WTC11 (cell line): ENCODE results near the gene RBM8A. TPM values are rescaled to one million over a fixed set of nuclear protein-coding genes. Genes with fewer than 3 reads are reported as not detected.

Source experiments
- ATAC-seq: fragments of 200-7000 bp; cut with Tn5 transposase; 2 replicates; pipeline ENCODE4 v1.10.0; 2021; ENCODE audit warnings: mild to moderate bottlenecking, moderate library complexity
- CTCF ChIA-PET: fragments of 300-600 bp; sonication (Branson Sonifier 250); formaldehyde crosslinking; loops from one replicate; lab custom pipeline; 2021; ENCODE audit warnings: antibody characterized with exemption; lab: Charles Lee
- POLR2A ChIA-PET: fragments of 350-600 bp; sonication (Branson Sonifier 250); formaldehyde crosslinking; loops from one replicate; lab custom pipeline; 2021; ENCODE audit warnings: antibody characterized with exemption; lab: Charles Lee
- DNase-seq: peaks from one replicate; pipeline ENCODE4 v3.0.0; 2021; ENCODE audit warnings: low spot score
- H3K27ac Mint-ChIP-seq: 2 replicates; pipeline ENCODE4 v1.8.0; 2021; ENCODE audit warnings: mixed read lengths
- H3K27me3 Mint-ChIP-seq: 2 replicates; pipeline ENCODE4 v1.8.0; 2021; ENCODE audit warnings: low read depth, mild to moderate bottlenecking, moderate library complexity, mixed read lengths
- H3K36me3 Mint-ChIP-seq: 2 replicates; pipeline ENCODE4 v1.8.0; 2021; ENCODE audit warnings: mixed read lengths
- H3K4me1 Mint-ChIP-seq: 2 replicates; pipeline ENCODE4 v1.8.0; 2022; ENCODE audit warnings: mixed read lengths
- H3K4me3 Mint-ChIP-seq: 2 replicates; pipeline ENCODE4 v1.8.0; 2021; ENCODE audit warnings: mild to moderate bottlenecking, moderate library complexity, mixed read lengths
- H3K9me3 Mint-ChIP-seq: 2 replicates; pipeline ENCODE4 v1.8.0; 2021; ENCODE audit warnings: mixed read lengths
- AFF4 ChIP-seq: sonication (generic); formaldehyde crosslinking; IDR thresholded peaks from 2 replicates; pipeline ENCODE4 v1.8.1; 2023; ENCODE audit warnings: mild to moderate bottlenecking, missing genetic modification reagents, borderline replicate concordance
- AR ChIP-seq: fragments of 250-450 bp; sonication (Bioruptor Pico); IDR thresholded peaks from 2 replicates; pipeline ENCODE4 v1.9.0; 2021; ENCODE audit warnings: mild to moderate bottlenecking
- ETV6 ChIP-seq: sonication (generic); formaldehyde crosslinking; IDR thresholded peaks from 2 replicates; pipeline ENCODE4 v1.8.1; 2022; ENCODE audit warnings: mild to moderate bottlenecking, missing genetic modification reagents
- GABPB1 ChIP-seq: sonication (generic); formaldehyde crosslinking; IDR thresholded peaks from 2 replicates; pipeline ENCODE4 v1.8.1; 2023; ENCODE audit warnings: mild to moderate bottlenecking, missing genetic modification reagents
- JUN ChIP-seq: sonication (generic); formaldehyde crosslinking; IDR thresholded peaks from 2 replicates; pipeline ENCODE4 v1.8.0; 2023; ENCODE audit warnings: mild to moderate bottlenecking, missing genetic modification reagents
- NFYB ChIP-seq: sonication (generic); formaldehyde crosslinking; conservative IDR thresholded peaks from 2 replicates; pipeline ENCODE4 v1.8.0; 2022; ENCODE audit warnings: low read depth, missing genetic modification reagents
- NR3C1 ChIP-seq: sonication (generic); formaldehyde crosslinking; conservative IDR thresholded peaks from 2 replicates; pipeline ENCODE4 v1.8.1; 2023; ENCODE audit warnings: low read depth, mild to moderate bottlenecking, missing genetic modification reagents
- PRDM15 ChIP-seq: sonication (generic); formaldehyde crosslinking; IDR thresholded peaks from 2 replicates; pipeline ENCODE4 v1.8.0; 2022; ENCODE audit warnings: missing genetic modification reagents
- PREB ChIP-seq: sonication (generic); formaldehyde crosslinking; IDR thresholded peaks from 2 replicates; pipeline ENCODE4 v1.8.1; 2022; ENCODE audit warnings: mild to moderate bottlenecking, missing genetic modification reagents, moderate library complexity, borderline replicate concordance
- SMAD3 ChIP-seq: sonication (generic); formaldehyde crosslinking; IDR thresholded peaks from 2 replicates; pipeline ENCODE4 v1.8.0; 2022; ENCODE audit warnings: missing genetic modification reagents, mild to moderate bottlenecking, borderline replicate concordance
- ZNF121 ChIP-seq: sonication (generic); formaldehyde crosslinking; IDR thresholded peaks from 2 replicates; pipeline ENCODE4 v1.8.0; 2023; ENCODE audit warnings: missing genetic modification reagents
- ZNF281 ChIP-seq: sonication (generic); formaldehyde crosslinking; IDR thresholded peaks from 2 replicates; pipeline ENCODE4 v1.8.0; 2023; ENCODE audit warnings: mild to moderate bottlenecking, missing genetic modification reagents
- ZNF396 ChIP-seq: fragments of 250-450 bp; sonication (Bioruptor Pico); IDR thresholded peaks from 2 replicates; pipeline ENCODE4 v1.8.0; 2021; ENCODE audit warnings: mild to moderate bottlenecking, moderate library complexity, borderline replicate concordance
- ZNF532 ChIP-seq: fragments of 250-450 bp; sonication (Bioruptor Pico); IDR thresholded peaks from 2 replicates; pipeline ENCODE4 v1.9.0; 2021; ENCODE audit warnings: mild to moderate bottlenecking, borderline replicate concordance
- total RNA-seq: library from RNA; stranded (reverse); gene quantifications from 3 replicates; pipeline ENCODE4 v1.2.3, GENCODE V29; 2021

Gene RBM8A
- total RNA-seq, 1 experiment from 2014 or later = 199 TPM

GRCh38 chr1:145926686-145927062, 610 bp downstream of the RBM8A start:
- ATAC-seq = peak; percentile 16
- ChIA-PET CTCF (interaction anchor here (1.0 to 2.3 kb wide), 12 partner anchors 8 to 81 kb away, joined by 3 to 22 read pairs (median 8); partner anchors contain the start of genes ANKRD34A, ANKRD35, ITGA10 and LIX1L), POLR2A (interaction anchor here (1.0 to 2.6 kb wide), 9 partner anchors 10 to 111 kb away, joined by 3 to 24 read pairs (median 6); partner anchors contain the start of genes ANKRD34A, LIX1L, NUDT17 and PIAS3)
- H3K9me3 Mint-ChIP-seq = no peaks in the 10 kb centered on the region
- H3K27me3 Mint-ChIP-seq = no peaks in the 10 kb centered on the region
- peaks cover 14% of the 10 kb centered on the region for H3K4me1 Mint-ChIP-seq
- H3K27ac Mint-ChIP-seq = no peak overlapping the region; the same call in 1 of the 2 replicates
- no peak overlapping the region for H3K4me3 Mint-ChIP-seq
- peaks cover 8% of the 10 kb centered on the region for H3K36me3 Mint-ChIP-seq
- TF ChIP-seq PRDM15 (CRISPR knock-in tag) (no peak), AFF4 (no peak), PREB (CRISPR knock-in tag) (no peak), GABPB1 (CRISPR knock-in tag) (no peak), ZNF396 (CRISPR knock-in tag) (no peak), ZNF532 (no peak), ETV6 (CRISPR knock-in tag) (no peak), ZNF281 (CRISPR knock-in tag) (no peak), AR (CRISPR knock-in tag) (no peak), NR3C1 (no peak), NFYB (CRISPR knock-in tag) (no peak), SMAD3 (CRISPR knock-in tag) (no peak), JUN (no peak), ZNF121 (CRISPR knock-in tag) (no peak)
- TF ChIP-seq, all 79 proteins: peak for 0
- no peak for DNase-seq
